Measurements from ENCODE around the gene GDF11.
A peak's percentile ranks its signal among the peaks of the same experiment; 100 is the strongest.

The GDF11 gene

GRCh38 chr12:55725556-55725955, 17.4 kb upstream of the GDF11 start:
- H3K4me3 ChIP-seq (ENCODE audit: low read length), result no peak overlapping the region
- 87% methylated on average over 3 of the region's 3 CpGs for WGBS
- H3K27ac ChIP-seq (ENCODE audit: low read depth, low read length), result no peak overlapping the region
- H3K27me3 ChIP-seq (ENCODE audit: insufficient read depth, low read length), result no peaks in the 10 kb centered on the region
- peaks cover 11% of the 10 kb centered on the region; the same call in 1 of the 2 replicates for H3K4me1 ChIP-seq (ENCODE audit: insufficient read depth, low read length)
- H3K9ac ChIP-seq (ENCODE audit: low read depth, low read length), result no peak overlapping the region
- peaks cover 36% of the 10 kb centered on the region for H3K36me3 ChIP-seq (ENCODE audit: insufficient read depth, low read length)
- no peaks in the 10 kb centered on the region for H3K9me3 ChIP-seq (ENCODE audit: insufficient read depth, low read depth, low read length)

- H3K9ac ChIP-seq (ENCODE audit: low read depth, low read length), result no peak overlapping the region
- 76% methylated on average over 10 of the region's 10 CpGs for whole genome bisulfite sequencing
- peak overlapping the region; percentile 69; the same call in 1 of the 2 replicates for H3K4me3 ChIP-seq (ENCODE audit: low read length)
- H3K4me1 ChIP-seq (ENCODE audit: insufficient read depth, low read length), result peaks cover 14% of the 10 kb centered on the region; the same call in 1 of the 2 replicates
- no peak overlapping the region for H3K27ac ChIP-seq (ENCODE audit: low read depth, low read length)
- no peaks in the 10 kb centered on the region for H3K27me3 ChIP-seq (ENCODE audit: insufficient read depth, low read length)
- H3K36me3 ChIP-seq (ENCODE audit: insufficient read depth, low read length), result peaks cover 36% of the 10 kb centered on the region
- no peaks in the 10 kb centered on the region for H3K9me3 ChIP-seq (ENCODE audit: insufficient read depth, low read depth, low read length)
Measured at GRCh38 chr12:55726971-55727370, 16.0 kb upstream of the GDF11 start.

GRCh38 chr12:55727643-55728185, 15.2 kb upstream of the GDF11 start:
- Histone ChIP-seq H3K4me1 (ENCODE audit: insufficient read depth, low read length) (peaks cover 14% of the 10 kb centered on the region; the same call in 1 of the 2 replicates), H3K4me3 (ENCODE audit: low read length) (peak overlapping the region; percentile 69)
- WGBS, result 6% methylated on average over 9 of the region's 9 CpGs

GRCh38 chr12:55728186-55728938, 14.6 kb upstream of the GDF11 start:
- under 1% methylated on average over 58 of the region's 61 CpGs for WGBS

More at GRCh38 chr12:55727643-55728185, 15.2 kb upstream of the GDF11 start:
- H3K9me3 ChIP-seq (ENCODE audit: insufficient read depth, low read depth, low read length), result no peaks in the 10 kb centered on the region
- H3K27ac ChIP-seq (ENCODE audit: low read depth, low read length), result peak overlapping the region; percentile 98; the same call in 1 of the 2 replicates
- H3K27me3 ChIP-seq (ENCODE audit: insufficient read depth, low read length), result no peaks in the 10 kb centered on the region
- peak overlapping the region; percentile 71 for H3K9ac ChIP-seq (ENCODE audit: low read depth, low read length)
- H3K36me3 ChIP-seq (ENCODE audit: insufficient read depth, low read length), result peaks cover 36% of the 10 kb centered on the region

GRCh38 chr12:55728939-55729818, 13.7 kb upstream of the GDF11 start, which contains the start of gene CD63:
CD63 (minus strand) TSS chr12:55729009; CDS start chr12:55728341, 668 bp downstream.
- Histone ChIP-seq H3K27ac (ENCODE audit: low read depth, low read length) (peak within 1 kb of the TSS; percentile 98), H3K9me3 (ENCODE audit: insufficient read depth, low read depth, low read length) (no peaks in the 10 kb centered on the region), H3K27me3 (ENCODE audit: insufficient read depth, low read length) (no peaks in the 10 kb centered on the region), H3K9ac (ENCODE audit: low read depth, low read length) (peak within 1 kb of the TSS; percentile 72), H3K36me3 (ENCODE audit: insufficient read depth, low read length) (peaks cover 25% of the 10 kb centered on the region), H3K4me1 (ENCODE audit: insufficient read depth, low read length) (peaks cover 14% of the 10 kb centered on the region; the same call in 1 of the 2 replicates), H3K4me3 (ENCODE audit: low read length) (peak within 1 kb of the TSS; percentile 69)
- WGBS, result under 1% methylated on average over 61 of the region's 61 CpGs

More at GRCh38 chr12:55728186-55728938, 14.6 kb upstream of the GDF11 start:
- peaks cover 14% of the 10 kb centered on the region; the same call in 1 of the 2 replicates for H3K4me1 ChIP-seq (ENCODE audit: insufficient read depth, low read length)
- peak overlapping the region; percentile 71 for H3K9ac ChIP-seq (ENCODE audit: low read depth, low read length)
- no peaks in the 10 kb centered on the region for H3K27me3 ChIP-seq (ENCODE audit: insufficient read depth, low read length)
- peaks cover 31% of the 10 kb centered on the region for H3K36me3 ChIP-seq (ENCODE audit: insufficient read depth, low read length)
- H3K27ac ChIP-seq (ENCODE audit: low read depth, low read length), result peak overlapping the region; percentile 98
- peak overlapping the region; percentile 69 for H3K4me3 ChIP-seq (ENCODE audit: low read length)
- no peaks in the 10 kb centered on the region for H3K9me3 ChIP-seq (ENCODE audit: insufficient read depth, low read depth, low read length)

- Histone ChIP-seq H3K27ac (ENCODE audit: low read depth, low read length) (peak overlapping the region; percentile 98; the same call in 1 of the 2 replicates), H3K4me3 (ENCODE audit: low read length) (peak overlapping the region; percentile 69), H3K36me3 (ENCODE audit: insufficient read depth, low read length) (peaks cover 17% of the 10 kb centered on the region), H3K27me3 (ENCODE audit: insufficient read depth, low read length) (no peaks in the 10 kb centered on the region), H3K9ac (ENCODE audit: low read depth, low read length) (peak overlapping the region; percentile 72), H3K9me3 (ENCODE audit: insufficient read depth, low read depth, low read length) (no peaks in the 10 kb centered on the region), H3K4me1 (ENCODE audit: insufficient read depth, low read length) (peaks cover 14% of the 10 kb centered on the region; the same call in 1 of the 2 replicates)
- WGBS, result 19% methylated on average over 19 of the region's 19 CpGs
Measured at GRCh38 chr12:55729819-55730818, 12.8 kb upstream of the GDF11 start.

GRCh38 chr12:55732288-55732687, 10.6 kb upstream of the GDF11 start:
- WGBS, result 85% methylated on average over 4 of the region's 4 CpGs
- Histone ChIP-seq H3K4me3 (ENCODE audit: low read length) (no peak overlapping the region), H3K9me3 (ENCODE audit: insufficient read depth, low read depth, low read length) (no peaks in the 10 kb centered on the region), H3K27me3 (ENCODE audit: insufficient read depth, low read length) (no peaks in the 10 kb centered on the region), H3K4me1 (ENCODE audit: insufficient read depth, low read length) (peaks cover 11% of the 10 kb centered on the region; the same call in 1 of the 2 replicates), H3K9ac (ENCODE audit: low read depth, low read length) (no peak overlapping the region), H3K27ac (ENCODE audit: low read depth, low read length) (no peak overlapping the region), H3K36me3 (ENCODE audit: insufficient read depth, low read length) (no peaks in the 10 kb centered on the region)

GRCh38 chr12:55733021-55733555, 9.8 kb upstream of the GDF11 start:
- Histone ChIP-seq H3K27me3 (ENCODE audit: insufficient read depth, low read length) (no peaks in the 10 kb centered on the region), H3K4me1 (ENCODE audit: insufficient read depth, low read length) (peaks cover 12% of the 10 kb centered on the region; the same call in 1 of the 2 replicates), H3K9me3 (ENCODE audit: insufficient read depth, low read depth, low read length) (no peaks in the 10 kb centered on the region), H3K27ac (ENCODE audit: low read depth, low read length) (no peak overlapping the region), H3K4me3 (ENCODE audit: low read length) (no peak overlapping the region), H3K36me3 (ENCODE audit: insufficient read depth, low read length) (no peaks in the 10 kb centered on the region), H3K9ac (ENCODE audit: low read depth, low read length) (no peak overlapping the region)
- 91% methylated on average over 14 of the region's 14 CpGs for WGBS

- WGBS, result 87% methylated on average over 2 of the region's 2 CpGs
Measured at GRCh38 chr12:55733858-55734257, 9.1 kb upstream of the GDF11 start.

More at GRCh38 chr12:55733858-55734257, 9.1 kb upstream of the GDF11 start:
- no peaks in the 10 kb centered on the region for H3K27me3 ChIP-seq (ENCODE audit: insufficient read depth, low read length)
- H3K36me3 ChIP-seq (ENCODE audit: insufficient read depth, low read length), result no peaks in the 10 kb centered on the region
- H3K4me1 ChIP-seq (ENCODE audit: insufficient read depth, low read length), result peaks cover 12% of the 10 kb centered on the region; the same call in 1 of the 2 replicates
- no peak overlapping the region for H3K27ac ChIP-seq (ENCODE audit: low read depth, low read length)
- H3K9me3 ChIP-seq (ENCODE audit: insufficient read depth, low read depth, low read length), result no peaks in the 10 kb centered on the region
- no peak overlapping the region for H3K4me3 ChIP-seq (ENCODE audit: low read length)
- H3K9ac ChIP-seq (ENCODE audit: low read depth, low read length), result no peak overlapping the region

Measured in HUES64 (cell line).